Esophagus muscularis mucosa (tissue), 4 donors: ENCODE results near the gene NRG2. TPM values are rescaled to one million over a fixed set of nuclear protein-coding genes. Genes with fewer than 3 reads are reported as not detected.

Source experiments
- DNase-seq: peaks from one replicate; pipeline ENCODE4 v3.0.0-alpha.2; 2017; ENCODE audit errors: extremely low spot score
- H3K27ac ChIP-seq, 4 donors: fragments of 200-600 bp; sonication (generic); replicated peaks in 1 of 4; 1 replicate in 3 of 4; 2 replicates in 1 of 4; pipeline ENCODE4 v1.5.1; 2016 to 2019; ENCODE audit warnings: mild to moderate bottlenecking in 1 of 4
- H3K27me3 ChIP-seq, 4 donors: fragments of 200-600 bp; sonication (generic); one replicate each; pipeline versions ENCODE4 v1.5.1 to v1.6.0; 2016 to 2019
- H3K36me3 ChIP-seq, 4 donors: fragments of 200-600 bp; sonication (generic); one replicate each; pipeline ENCODE4 v1.5.1; 2016 to 2019
- H3K4me1 ChIP-seq, 4 donors: fragments of 200-600 bp; sonication (generic); one replicate each; pipeline ENCODE4 v1.5.1; 2016 to 2019
- H3K4me3 ChIP-seq, 4 donors: fragments of 200-600 bp; sonication (generic); 1 replicate in 2 of 4; 2 replicates in 2 of 4; pipeline ENCODE4 v1.5.1; 2016 to 2019; ENCODE audit warnings: mild to moderate bottlenecking in 4 of 4, moderate library complexity in 1 of 4
- H3K9me3 ChIP-seq, 4 donors: fragments of 200-600 bp; sonication (generic); 1 replicate in 3 of 4; 2 replicates in 1 of 4; pipeline ENCODE4 v1.5.1; 2016 to 2019
- CTCF ChIP-seq, 3 experiments: fragments of 200-600 bp in 2 of 3; fragments of 450-650 bp in 1 of 3; sonication (generic) in 2 of 3; IDR thresholded peaks; one replicate each; pipeline ENCODE4 v1.5.1; 2017 to 2019; ENCODE audit warnings: antibody characterized with exemption in 3 of 3, mild to moderate bottlenecking in 2 of 3, moderate library complexity in 1 of 3
- EP300 ChIP-seq: sonication (generic); formaldehyde crosslinking; IDR thresholded peaks from one replicate; pipeline ENCODE4 v1.6.1; 2017; ENCODE audit warnings: antibody characterized with exemption
- POLR2A ChIP-seq: fragments of 450-650 bp; IDR thresholded peaks from one replicate; pipeline ENCODE4 v1.6.1; 2017; ENCODE audit warnings: antibody characterized with exemption, moderate library complexity, mild to moderate bottlenecking, low read depth
- POLR2AphosphoS5 ChIP-seq, 2 donors: sonication (generic); formaldehyde crosslinking; IDR thresholded peaks; one replicate each; pipeline ENCODE4 v1.6.1; 2017; ENCODE audit warnings: antibody characterized with exemption in 2 of 2
- WGBS: methylation state at CpG from one replicate; pipeline ENCODE4 v1.1.5; 2018; 5-methylcytosine and 5-hydroxymethylcytosine counted together
- intact Hi-C: fragments of 100-400 bp; cut with DNase I; formaldehyde crosslinking; loops from one replicate; pipeline ENCODE4 v1.15.1; 2023
- total RNA-seq, 4 donors: library from RNA; depleted of rRNA; stranded (reverse); fragments of >200 nt; gene quantifications; one replicate each; pipeline versions ENCODE4 v1.1.0 to v1.2.1, GENCODE V29; 2016

NRG2 gene
- total RNA-seq, 4 donors from 2014 or later = 2.8 to 5.0 (median 4.1) TPM

- no peak for DNase-seq
- no peak overlapping the region for H3K27ac ChIP-seq
- H3K27me3 ChIP-seq = peaks cover 0 to 27% (median 0%) of the 10 kb centered on the region in 4 donors
- intact Hi-C loops = no loop called here
- no peaks in the 10 kb centered on the region for H3K9me3 ChIP-seq
- no peak for TF ChIP-seq CTCF (IDR thresholded peaks at IDR 0.05)
- no peak overlapping the region for H3K4me3 ChIP-seq
- H3K4me1 ChIP-seq = no peaks in the 10 kb centered on the region
- 87% methylated on average over 6 of the region's 6 CpGs for WGBS
- no peaks in the 10 kb centered on the region for H3K36me3 ChIP-seq
Measured at GRCh38 chr5:139807647-139808030, 235.5 kb downstream of the NRG2 start.

DNA sequence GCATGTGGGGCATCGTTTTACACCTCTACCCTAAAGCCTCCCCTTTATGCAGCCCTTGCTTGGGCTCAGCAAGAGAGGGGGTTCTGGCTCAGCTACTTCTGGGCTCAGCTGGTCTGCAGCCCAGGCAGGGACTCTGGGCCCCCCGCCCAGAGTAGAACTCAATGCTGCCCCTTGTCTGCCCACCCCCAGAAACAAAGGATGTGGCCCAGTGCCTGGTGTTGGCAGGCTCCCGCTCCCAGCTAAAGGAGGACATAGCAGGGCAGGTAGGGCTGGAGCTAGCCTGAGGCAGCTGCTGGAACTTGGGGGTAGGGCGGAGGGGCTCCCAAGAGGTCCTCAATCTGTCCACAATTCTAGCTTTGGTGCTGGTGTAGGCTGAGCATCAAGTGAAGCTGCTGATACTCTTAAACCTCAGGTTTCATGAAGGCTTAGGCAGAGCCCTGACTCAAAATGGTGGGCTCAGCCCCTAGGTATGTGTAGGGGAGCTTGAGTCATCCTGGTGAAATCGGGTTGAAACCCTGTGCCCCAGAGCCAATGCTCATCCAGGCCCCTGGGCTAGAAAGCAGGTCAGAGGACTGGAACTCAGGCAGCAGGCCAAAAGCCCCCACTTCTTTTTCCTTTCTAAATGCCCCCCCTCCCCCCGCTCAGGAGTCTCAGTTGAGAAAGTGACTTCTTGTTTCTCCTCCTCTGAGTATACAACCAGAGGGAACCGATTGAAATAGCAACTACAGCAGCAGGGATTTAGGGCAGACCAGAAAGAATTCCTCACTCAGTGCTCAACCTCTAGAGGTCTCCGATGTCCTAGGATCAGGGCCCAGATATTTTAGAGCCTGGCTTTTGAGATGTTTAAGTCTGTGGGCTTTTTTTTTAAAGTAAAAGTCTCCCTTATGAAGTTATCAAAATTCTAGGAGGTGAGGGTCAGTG lies 236.1 kb downstream of the NRG2 start:
- H3K27me3 ChIP-seq = peaks cover 0 to 34% (median 0%) of the 10 kb centered on the region in 4 donors
- no peaks in the 10 kb centered on the region for H3K36me3 ChIP-seq
- no peak overlapping the region for H3K4me3 ChIP-seq
- H3K27ac ChIP-seq = no peak overlapping the region
- no peaks in the 10 kb centered on the region for H3K4me1 ChIP-seq
- WGBS = 70% methylated on average over 6 of the region's 8 CpGs
- no peak for DNase-seq
- TF ChIP-seq CTCF (IDR thresholded peaks at IDR 0.05) = no peak
- no peak for TF ChIP-seq POLR2AphosphoS5 (IDR thresholded peaks at IDR 0.05)
- TF ChIP-seq EP300 = no peak
- TF ChIP-seq POLR2A = no peak
- no peaks in the 10 kb centered on the region for H3K9me3 ChIP-seq
- intact Hi-C loops = no loop called here

GRCh38 chr5:139806111-139806510 lies 237.0 kb downstream of the NRG2 start:
- no peak for TF ChIP-seq EP300
- TF ChIP-seq CTCF (IDR thresholded peaks at IDR 0.05) = no peak
- no peak for TF ChIP-seq POLR2AphosphoS5 (IDR thresholded peaks at IDR 0.05)
- TF ChIP-seq POLR2A = no peak
- H3K4me3 ChIP-seq = no peak overlapping the region
- peaks cover 0 to 43% (median 0%) of the 10 kb centered on the region in 4 donors for H3K27me3 ChIP-seq
- no peak overlapping the region for H3K27ac ChIP-seq
- H3K9me3 ChIP-seq = no peaks in the 10 kb centered on the region
- no peaks in the 10 kb centered on the region for H3K36me3 ChIP-seq
- no peaks in the 10 kb centered on the region for H3K4me1 ChIP-seq
- WGBS = 100% methylated on average over 1 of the region's 4 CpGs
- no peak for DNase-seq
- intact Hi-C loops = no loop called here

DNA sequence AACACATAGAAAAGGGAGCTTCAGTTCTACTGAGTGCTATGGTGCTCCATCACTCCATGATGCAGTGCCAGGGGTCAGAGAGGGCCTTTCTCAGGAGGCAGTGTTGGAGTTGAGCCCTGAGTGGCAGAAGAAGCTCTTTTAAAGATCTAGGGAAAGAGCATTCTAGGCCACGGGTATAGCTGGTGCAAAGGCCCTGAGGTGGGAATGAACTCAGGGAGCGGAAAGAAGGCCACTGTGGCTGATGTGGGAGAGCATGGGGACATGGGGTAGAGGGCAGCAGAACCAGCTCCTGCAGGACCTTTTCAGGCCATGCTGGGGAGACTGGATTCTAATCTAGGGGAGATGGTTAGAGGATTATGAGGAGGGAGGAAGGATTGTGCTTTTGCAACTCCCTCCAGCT lies 237.6 kb downstream of the NRG2 start:
- no peak for TF ChIP-seq POLR2A
- no peak for TF ChIP-seq POLR2AphosphoS5 (IDR thresholded peaks at IDR 0.05)
- DNase-seq = no peak
- Histone ChIP-seq H3K36me3 (no peaks in the 10 kb centered on the region), H3K27ac (no peak overlapping the region), H3K4me3 (no peak overlapping the region), H3K27me3 (peaks cover 0 to 48% (median 0%) of the 10 kb centered on the region in 4 donors), H3K4me1 (no peaks in the 10 kb centered on the region), H3K9me3 (no peaks in the 10 kb centered on the region)
- intact Hi-C loops = no loop called here
- 94% methylated on average over 2 of the region's 2 CpGs for WGBS

- Histone ChIP-seq H3K27ac (no peak overlapping the region), H3K9me3 (no peaks in the 10 kb centered on the region), H3K27me3 (peaks cover 0 to 55% (median 0%) of the 10 kb centered on the region in 4 donors), H3K36me3 (no peaks in the 10 kb centered on the region), H3K4me3 (no peak overlapping the region), H3K4me1 (no peaks in the 10 kb centered on the region)
- TF ChIP-seq CTCF (IDR thresholded peaks at IDR 0.05) (no peak), POLR2AphosphoS5 (IDR thresholded peaks at IDR 0.05) (no peak), EP300 (no peak), POLR2A (no peak)
- 91% methylated on average over 13 of the region's 17 CpGs for WGBS
- intact Hi-C loops = no loop called here
- DNase-seq = no peak
Measured at GRCh38 chr5:139804800-139805397, 238.2 kb downstream of the NRG2 start.
